ENCODE data around the gene PPEF2.
"Not testable (repeated sequence)": the region's sequence is repeated elsewhere in the genome, so short reads cannot be mapped to it uniquely, and the experiment has no call there.

The PPEF2 gene

GRCh38 chr4:75935628-75936027 lies 33.4 kb upstream of the PPEF2 start:
- TF ChIP-seq SNAI2 (CRISPR knock-in tag; IDR thresholded peaks at IDR 0.05) (no peak), TCF4 (CRISPR knock-in tag; IDR thresholded peaks at IDR 0.05; ENCODE audit: borderline replicate concordance) (no peak), OSR1 (CRISPR knock-in tag; IDR thresholded peaks at IDR 0.05) (no peak), GLIS3 (CRISPR knock-in tag; IDR thresholded peaks at IDR 0.05) (no peak), TSHZ2 (CRISPR knock-in tag; IDR thresholded peaks at IDR 0.05) (no peak), RARB (CRISPR knock-in tag; IDR thresholded peaks at IDR 0.05) (no peak), ZFP30 (CRISPR knock-in tag; IDR thresholded peaks at IDR 0.05) (no peak), ISL1 (CRISPR knock-in tag; IDR thresholded peaks at IDR 0.05) (no peak), ARNTL (CRISPR knock-in tag; IDR thresholded peaks at IDR 0.05; ENCODE audit: borderline replicate concordance, low read depth) (no peak), BACH2 (CRISPR knock-in tag; IDR thresholded peaks at IDR 0.05; ENCODE audit: borderline replicate concordance) (no peak), ZNF70 (CRISPR knock-in tag; IDR thresholded peaks at IDR 0.05) (no peak), CREB5 (CRISPR knock-in tag; IDR thresholded peaks at IDR 0.05; ENCODE audit: low read depth) (no peak), ZNF8 (CRISPR knock-in tag; IDR thresholded peaks at IDR 0.05) (no peak), ZNF565 (CRISPR knock-in tag; conservative IDR thresholded peaks at IDR 0.05; ENCODE audit: low read depth) (no peak)
- TF ChIP-seq, protein P1, sequence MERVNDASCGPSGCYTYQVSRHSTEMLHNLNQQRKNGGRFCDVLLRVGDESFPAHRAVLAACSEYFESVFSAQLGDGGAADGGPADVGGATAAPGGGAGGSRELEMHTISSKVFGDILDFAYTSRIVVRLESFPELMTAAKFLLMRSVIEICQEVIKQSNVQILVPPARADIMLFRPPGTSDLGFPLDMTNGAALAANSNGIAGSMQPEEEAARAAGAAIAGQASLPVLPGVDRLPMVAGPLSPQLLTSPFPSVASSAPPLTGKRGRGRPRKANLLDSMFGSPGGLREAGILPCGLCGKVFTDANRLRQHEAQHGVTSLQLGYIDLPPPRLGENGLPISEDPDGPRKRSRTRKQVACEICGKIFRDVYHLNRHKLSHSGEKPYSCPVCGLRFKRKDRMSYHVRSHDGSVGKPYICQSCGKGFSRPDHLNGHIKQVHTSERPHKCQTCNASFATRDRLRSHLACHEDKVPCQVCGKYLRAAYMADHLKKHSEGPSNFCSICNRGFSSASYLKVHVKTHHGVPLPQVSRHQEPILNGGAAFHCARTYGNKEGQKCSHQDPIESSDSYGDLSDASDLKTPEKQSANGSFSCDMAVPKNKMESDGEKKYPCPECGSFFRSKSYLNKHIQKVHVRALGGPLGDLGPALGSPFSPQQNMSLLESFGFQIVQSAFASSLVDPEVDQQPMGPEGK (CRISPR knock-in tag; IDR thresholded peaks at IDR 0.05; ENCODE audit: borderline replicate concordance) = no peak
- no peak for ATAC-seq

- no peak for ATAC-seq
- no peak for TF ChIP-seq ARNTL (CRISPR knock-in tag; IDR thresholded peaks at IDR 0.05; ENCODE audit: borderline replicate concordance, low read depth)
- no peak for TF ChIP-seq TCF4 (CRISPR knock-in tag; IDR thresholded peaks at IDR 0.05; ENCODE audit: borderline replicate concordance)
- TF ChIP-seq SNAI2 (CRISPR knock-in tag; IDR thresholded peaks at IDR 0.05) = no peak
- TF ChIP-seq, protein P1 (CRISPR knock-in tag; IDR thresholded peaks at IDR 0.05; ENCODE audit: borderline replicate concordance) = no peak
- no peak for TF ChIP-seq POU6F1 (CRISPR knock-in tag; IDR thresholded peaks at IDR 0.05; ENCODE audit: borderline replicate concordance, low read depth)
- TF ChIP-seq ZNF70 (CRISPR knock-in tag; IDR thresholded peaks at IDR 0.05) = no peak
- TF ChIP-seq PPARA (CRISPR knock-in tag; IDR thresholded peaks at IDR 0.05; ENCODE audit: borderline replicate concordance) = no peak
- TF ChIP-seq ZNF8 (CRISPR knock-in tag; IDR thresholded peaks at IDR 0.05) = no peak
- no peak for TF ChIP-seq TOX (CRISPR knock-in tag; IDR thresholded peaks at IDR 0.05; ENCODE audit: borderline replicate concordance)
- TF ChIP-seq ISL1 (CRISPR knock-in tag; IDR thresholded peaks at IDR 0.05) = no peak
Observed at GRCh38 chr4:75930152-75930551, 27.9 kb upstream of the PPEF2 start.

DNA sequence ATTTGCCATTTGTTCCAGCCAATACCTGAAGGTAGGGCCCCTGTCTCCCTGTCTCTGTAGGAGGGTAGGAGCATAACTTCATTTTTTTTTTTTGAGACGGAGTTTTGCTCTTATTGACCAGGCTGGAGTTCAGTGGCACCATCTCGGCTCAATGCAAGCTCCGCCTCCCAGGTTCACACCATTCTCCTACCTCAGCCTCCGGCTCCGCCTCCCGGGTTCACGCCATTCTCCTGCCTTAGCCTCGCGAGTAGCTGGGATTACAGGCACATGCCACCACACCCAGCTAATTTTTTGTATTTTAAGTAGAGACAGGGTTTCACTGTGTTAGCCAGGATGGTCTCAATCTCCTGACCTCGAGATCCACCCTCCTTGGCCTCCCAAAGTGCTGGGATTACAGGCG lies 22.7 kb upstream of the PPEF2 start:
- not testable (repeated sequence) for ATAC-seq

DNA sequence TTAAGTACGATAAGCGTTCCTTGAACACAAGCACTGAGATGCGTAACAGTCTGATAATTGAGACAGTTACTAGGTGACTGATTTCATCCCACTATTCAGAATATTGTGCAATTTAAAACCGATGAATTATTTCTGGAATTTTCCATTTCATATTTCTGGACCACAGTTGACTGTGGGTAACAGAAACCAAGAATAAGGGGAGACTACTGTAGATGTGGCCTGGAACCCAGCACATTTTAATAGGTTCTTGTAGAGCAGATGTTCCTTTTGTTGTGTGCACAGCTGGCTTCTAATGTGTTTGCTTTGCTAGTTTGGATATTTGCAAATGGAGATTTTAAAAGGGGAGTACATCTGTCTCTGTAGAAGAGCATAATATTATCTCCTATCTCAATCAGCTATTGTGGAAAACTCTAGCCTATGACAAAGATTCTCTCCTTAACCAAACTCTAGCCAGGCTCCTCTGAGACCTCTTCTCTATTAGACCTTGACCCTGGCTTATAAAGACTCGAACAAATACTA lies 22.1 kb upstream of the PPEF2 start:
- ATAC-seq = no peak
- TF ChIP-seq, protein P2, sequence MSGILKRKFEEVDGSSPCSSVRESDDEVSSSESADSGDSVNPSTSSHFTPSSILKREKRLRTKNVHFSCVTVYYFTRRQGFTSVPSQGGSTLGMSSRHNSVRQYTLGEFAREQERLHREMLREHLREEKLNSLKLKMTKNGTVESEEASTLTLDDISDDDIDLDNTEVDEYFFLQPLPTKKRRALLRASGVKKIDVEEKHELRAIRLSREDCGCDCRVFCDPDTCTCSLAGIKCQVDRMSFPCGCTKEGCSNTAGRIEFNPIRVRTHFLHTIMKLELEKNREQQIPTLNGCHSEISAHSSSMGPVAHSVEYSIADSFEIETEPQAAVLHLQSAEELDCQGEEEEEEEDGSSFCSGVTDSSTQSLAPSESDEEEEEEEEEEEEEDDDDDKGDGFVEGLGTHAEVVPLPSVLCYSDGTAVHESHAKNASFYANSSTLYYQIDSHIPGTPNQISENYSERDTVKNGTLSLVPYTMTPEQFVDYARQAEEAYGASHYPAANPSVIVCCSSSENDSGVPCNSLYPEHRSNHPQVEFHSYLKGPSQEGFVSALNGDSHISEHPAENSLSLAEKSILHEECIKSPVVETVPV (CRISPR knock-in tag; IDR thresholded peaks at IDR 0.05) = no peak
- TF ChIP-seq ZNF70 (CRISPR knock-in tag; IDR thresholded peaks at IDR 0.05) = no peak
- TF ChIP-seq GLIS3 (CRISPR knock-in tag; IDR thresholded peaks at IDR 0.05) = no peak
- no peak for TF ChIP-seq ZC3H10 (CRISPR knock-in tag; IDR thresholded peaks at IDR 0.05)
- TF ChIP-seq, protein P1 (CRISPR knock-in tag; IDR thresholded peaks at IDR 0.05; ENCODE audit: borderline replicate concordance) = no peak
- no peak for TF ChIP-seq ZFP3 (CRISPR knock-in tag; IDR thresholded peaks at IDR 0.05)
- TF ChIP-seq CSDC2 (CRISPR knock-in tag; IDR thresholded peaks at IDR 0.05) = no peak
- TF ChIP-seq ZFP30 (CRISPR knock-in tag; IDR thresholded peaks at IDR 0.05) = no peak
- no peak for TF ChIP-seq RARB (CRISPR knock-in tag; IDR thresholded peaks at IDR 0.05)

Data from SK-N-SH treated with all-trans-retinoic acid at 6 μM for 48 hours (cell line).